ENCODE data around the gene NOTCH4.
"Not testable (repeated sequence)": the region's sequence is repeated elsewhere in the genome, so short reads cannot be mapped to it uniquely, and the experiment has no call there.

The NOTCH4 gene

DNA sequence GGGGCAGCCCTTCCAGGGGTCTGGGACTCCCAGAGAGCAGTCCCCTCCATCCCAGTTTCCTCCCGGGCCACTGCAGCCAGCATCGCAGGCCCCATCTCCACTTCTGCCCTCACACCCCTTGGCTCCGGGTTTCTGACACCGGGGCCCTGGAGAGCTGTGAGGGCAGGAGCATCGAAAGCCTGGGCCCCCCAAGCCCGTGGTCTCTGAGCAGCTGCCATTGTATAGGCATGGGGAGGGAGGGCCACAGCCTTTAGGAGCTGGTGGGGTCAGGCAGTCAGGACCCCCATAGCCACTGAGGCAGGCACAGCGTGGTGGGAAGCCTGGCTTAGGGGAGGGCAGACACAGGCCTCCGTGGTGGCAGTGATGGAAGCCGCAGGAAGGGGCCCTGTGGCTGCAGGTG lies 21.7 kb downstream of the NOTCH4 start:
- no peaks in the 10 kb centered on the region for H3K36me3 ChIP-seq (ENCODE audit: insufficient read depth, low read length)
- H3K9me3 ChIP-seq (ENCODE audit: insufficient read depth, low read depth, low read length) = no peaks in the 10 kb centered on the region
- no peaks in the 10 kb centered on the region for H3K27me3 ChIP-seq (ENCODE audit: insufficient read depth, low read length)
- 89% methylated on average over 9 of the region's 9 CpGs for WGBS
- no peak overlapping the region for H3K4me3 ChIP-seq (ENCODE audit: low read length)
- H3K4me1 ChIP-seq (ENCODE audit: insufficient read depth, low read length) = peaks cover 5% of the 10 kb centered on the region; the same call in 1 of the 2 replicates
- H3K9ac ChIP-seq (ENCODE audit: low read depth, low read length) = no peak overlapping the region
- H3K27ac ChIP-seq (ENCODE audit: low read depth, low read length) = no peak overlapping the region

DNA sequence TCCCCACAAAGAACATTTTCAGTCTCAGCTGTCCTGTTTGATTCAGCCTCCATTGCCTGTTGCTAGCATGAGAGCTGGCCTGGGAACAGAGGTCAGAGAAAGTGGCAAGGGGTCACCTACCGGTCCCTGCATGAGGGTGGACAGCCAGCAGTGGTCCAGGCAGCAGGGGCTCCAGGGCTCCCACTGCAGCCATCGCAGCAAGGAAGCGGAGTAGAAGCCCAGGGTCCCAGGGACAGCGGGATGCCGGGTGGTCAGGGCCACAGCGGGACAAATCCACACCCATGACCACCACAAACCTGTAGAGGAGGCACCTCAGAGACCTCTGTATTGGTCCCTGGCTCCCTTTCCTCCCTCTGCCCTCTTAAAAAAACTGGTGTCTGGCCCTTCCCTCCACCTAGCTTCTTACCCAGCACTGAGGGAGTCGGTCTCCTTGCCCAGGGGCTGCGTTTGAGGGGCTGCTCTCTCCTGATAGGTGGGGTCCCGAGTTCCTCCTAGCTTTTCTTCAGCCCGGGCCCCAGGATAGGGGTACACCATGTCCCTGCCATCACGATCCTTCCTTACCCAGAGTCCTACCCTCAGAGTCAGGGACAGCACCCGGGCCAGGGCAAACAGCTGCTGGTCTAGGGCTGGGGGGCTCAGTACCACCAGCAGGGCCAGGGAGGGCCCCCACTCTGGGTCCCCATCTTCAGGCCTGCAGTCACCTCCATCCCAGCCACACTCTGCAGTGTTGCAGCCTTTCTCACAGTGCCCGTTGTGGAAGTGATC lies 23.0 kb downstream of the NOTCH4 start:
- WGBS = 94% methylated on average over 12 of the region's 13 CpGs
- Histone ChIP-seq H3K9ac (ENCODE audit: low read depth, low read length) (no peak overlapping the region), H3K9me3 (ENCODE audit: insufficient read depth, low read depth, low read length) (no peaks in the 10 kb centered on the region), H3K27ac (ENCODE audit: low read depth, low read length) (no peak overlapping the region), H3K4me1 (ENCODE audit: insufficient read depth, low read length) (peaks cover 12% of the 10 kb centered on the region), H3K27me3 (ENCODE audit: insufficient read depth, low read length) (no peaks in the 10 kb centered on the region), H3K4me3 (ENCODE audit: low read length) (no peak overlapping the region), H3K36me3 (ENCODE audit: insufficient read depth, low read length) (no peaks in the 10 kb centered on the region)

DNA sequence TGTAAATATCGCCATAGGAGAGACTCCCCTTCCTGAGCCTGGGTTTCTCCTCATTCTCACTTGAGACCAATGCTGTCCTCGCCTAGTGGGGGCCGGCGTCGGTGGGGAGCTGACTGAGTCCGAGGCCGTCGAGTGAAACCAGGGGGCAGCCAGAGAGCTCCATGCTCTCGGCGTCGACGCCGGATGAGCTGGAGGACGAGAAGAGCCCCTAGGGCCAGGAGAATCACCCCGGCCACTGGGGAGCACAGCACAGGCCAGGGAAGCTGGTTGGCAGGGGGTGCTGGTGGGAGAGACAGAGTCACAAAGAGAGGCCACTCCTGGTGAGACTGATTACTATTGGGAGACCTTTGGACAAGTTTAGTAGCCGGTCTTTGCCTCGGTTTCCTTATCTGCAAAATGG lies 25.0 kb downstream of the NOTCH4 start:
- Histone ChIP-seq H3K27ac (ENCODE audit: low read depth, low read length) (no peak overlapping the region), H3K36me3 (ENCODE audit: insufficient read depth, low read length) (no peaks in the 10 kb centered on the region), H3K9ac (ENCODE audit: low read depth, low read length) (no peak overlapping the region), H3K4me3 (ENCODE audit: low read length) (no peak overlapping the region), H3K9me3 (ENCODE audit: insufficient read depth, low read depth, low read length) (no peaks in the 10 kb centered on the region), H3K4me1 (ENCODE audit: insufficient read depth, low read length) (peaks cover 24% of the 10 kb centered on the region), H3K27me3 (ENCODE audit: insufficient read depth, low read length) (no peaks in the 10 kb centered on the region)
- WGBS = 92% methylated on average over 17 of the region's 17 CpGs

DNA sequence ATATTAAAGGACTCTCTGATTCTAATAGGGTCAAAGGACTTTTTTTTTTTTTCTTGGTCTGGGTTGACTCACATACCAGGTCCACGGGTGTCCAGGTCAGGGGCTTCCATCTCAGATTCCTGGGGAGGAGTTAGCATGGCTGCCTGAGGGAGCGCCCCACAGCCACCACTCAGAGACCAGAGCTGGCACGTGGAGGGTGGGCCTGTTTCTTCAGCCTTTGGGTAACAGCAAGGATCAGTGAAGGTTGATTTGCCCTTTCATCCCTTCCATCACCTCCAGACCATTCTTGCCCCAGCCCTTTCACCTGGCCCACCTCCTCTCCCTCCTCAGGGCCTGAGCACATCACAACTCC lies 25.5 kb downstream of the NOTCH4 start:
- Histone ChIP-seq H3K9me3 (ENCODE audit: insufficient read depth, low read depth, low read length) (no peaks in the 10 kb centered on the region), H3K4me3 (ENCODE audit: low read length) (no peak overlapping the region), H3K27me3 (ENCODE audit: insufficient read depth, low read length) (no peaks in the 10 kb centered on the region), H3K27ac (ENCODE audit: low read depth, low read length) (no peak overlapping the region), H3K4me1 (ENCODE audit: insufficient read depth, low read length) (peaks cover 24% of the 10 kb centered on the region), H3K9ac (ENCODE audit: low read depth, low read length) (no peak overlapping the region), H3K36me3 (ENCODE audit: insufficient read depth, low read length) (no peaks in the 10 kb centered on the region)
- WGBS = 84% methylated on average over 3 of the region's 3 CpGs

DNA sequence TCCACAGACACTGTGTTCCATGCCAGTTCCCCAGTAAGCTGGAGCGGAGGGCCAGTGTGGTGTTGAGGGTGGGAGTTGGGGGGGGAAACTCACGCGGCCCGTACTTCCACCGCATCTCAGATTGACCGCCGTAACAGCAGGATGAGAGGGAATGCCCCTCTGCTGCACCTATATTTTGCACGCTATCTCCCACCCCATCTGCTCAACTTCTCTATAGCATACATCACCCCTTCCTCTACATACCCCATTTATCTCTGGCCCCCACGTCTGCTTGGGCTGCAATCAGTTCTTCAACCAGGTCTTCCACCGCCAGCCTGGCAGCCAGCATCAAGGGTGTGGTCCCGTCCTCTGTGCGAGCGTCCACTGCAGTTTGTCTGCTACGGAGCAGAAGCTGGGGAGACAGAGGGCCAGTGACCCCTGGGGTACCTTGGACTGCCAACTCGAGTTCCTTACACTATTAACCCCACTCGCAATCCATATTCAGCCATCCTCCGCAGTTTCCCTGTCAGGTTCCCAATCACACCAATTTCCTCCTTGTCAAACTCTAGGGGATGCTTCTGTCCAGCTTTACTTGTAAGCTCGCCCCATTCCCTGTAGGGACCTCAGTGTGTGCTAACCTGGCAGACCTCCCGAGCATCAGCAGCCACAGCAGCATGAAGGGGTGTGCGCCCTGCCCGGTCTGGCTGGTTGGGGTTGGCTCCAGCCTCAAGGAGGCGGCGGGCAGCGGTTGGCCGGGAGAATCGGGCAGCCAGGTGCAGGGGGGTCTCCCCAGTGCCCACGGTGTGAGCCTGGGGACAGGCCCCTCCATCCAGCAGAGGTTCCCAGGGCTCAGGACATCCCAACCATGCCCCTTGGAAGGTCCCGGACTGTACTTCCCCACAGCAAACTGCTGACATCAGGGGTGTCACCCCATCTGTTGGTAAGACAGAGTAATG lies 26.9 kb downstream of the NOTCH4 start:
- WGBS = 77% methylated on average over 28 of the region's 28 CpGs
- H3K27ac ChIP-seq (ENCODE audit: low read depth, low read length) = peak overlapping the region; percentile 99
- H3K4me1 ChIP-seq (ENCODE audit: insufficient read depth, low read length) = peaks cover 33% of the 10 kb centered on the region
- H3K4me3 ChIP-seq (ENCODE audit: low read length) = peak overlapping the region; percentile 86
- H3K36me3 ChIP-seq (ENCODE audit: insufficient read depth, low read length) = no peaks in the 10 kb centered on the region
- no peaks in the 10 kb centered on the region for H3K27me3 ChIP-seq (ENCODE audit: insufficient read depth, low read length)
- peak overlapping the region; percentile 96 for H3K9ac ChIP-seq (ENCODE audit: low read depth, low read length)
- H3K9me3 ChIP-seq (ENCODE audit: insufficient read depth, low read depth, low read length) = no peaks in the 10 kb centered on the region

DNA sequence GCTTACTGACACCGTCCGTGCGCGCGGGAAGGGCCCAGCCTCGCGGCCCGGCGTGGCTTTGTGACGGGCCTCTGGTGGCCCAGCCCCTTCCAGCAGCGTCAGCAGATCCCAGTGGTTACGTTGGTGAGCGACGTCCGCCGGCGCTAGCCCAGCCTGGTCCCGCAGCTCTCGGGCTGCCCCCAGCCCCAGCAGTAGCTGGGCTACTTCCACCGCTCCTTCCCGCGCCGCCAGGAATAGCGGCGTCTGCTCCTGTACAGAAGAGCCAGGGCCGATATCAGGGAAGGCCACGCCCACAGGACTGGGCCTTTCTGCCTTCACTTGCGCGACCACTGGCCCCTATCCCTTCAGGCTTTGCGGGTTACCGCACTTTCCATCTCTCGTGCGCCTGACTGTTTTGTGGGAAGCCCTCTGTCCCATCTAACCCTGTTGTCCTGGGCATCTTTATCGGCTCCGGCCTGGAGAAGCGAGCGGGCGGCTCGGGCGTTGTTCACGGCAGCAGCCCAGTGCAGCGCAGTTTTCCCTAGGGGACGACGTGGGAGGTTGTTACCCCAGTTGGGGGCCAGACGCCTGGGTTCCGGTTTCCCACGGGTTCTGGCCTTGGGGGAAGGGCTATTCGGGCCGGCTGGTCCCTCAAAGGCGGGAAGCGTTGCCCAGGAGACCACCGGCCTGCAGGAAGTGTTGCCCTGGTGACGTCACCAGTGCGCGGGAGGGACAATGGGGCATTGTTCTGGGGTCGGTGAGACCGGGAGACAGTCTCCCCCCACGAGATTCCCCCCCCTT lies 27.8 kb downstream of the NOTCH4 start:
- Histone ChIP-seq H3K4me3 (ENCODE audit: low read length) (peak overlapping the region; percentile 86), H3K36me3 (ENCODE audit: insufficient read depth, low read length) (no peaks in the 10 kb centered on the region), H3K9me3 (ENCODE audit: insufficient read depth, low read depth, low read length) (no peaks in the 10 kb centered on the region), H3K27ac (ENCODE audit: low read depth, low read length) (peak overlapping the region; percentile 99), H3K9ac (ENCODE audit: low read depth, low read length) (peak overlapping the region; percentile 96), H3K4me1 (ENCODE audit: insufficient read depth, low read length) (peaks cover 36% of the 10 kb centered on the region), H3K27me3 (ENCODE audit: insufficient read depth, low read length) (no peaks in the 10 kb centered on the region)
- under 1% methylated on average over 52 of the region's 58 CpGs for WGBS

DNA sequence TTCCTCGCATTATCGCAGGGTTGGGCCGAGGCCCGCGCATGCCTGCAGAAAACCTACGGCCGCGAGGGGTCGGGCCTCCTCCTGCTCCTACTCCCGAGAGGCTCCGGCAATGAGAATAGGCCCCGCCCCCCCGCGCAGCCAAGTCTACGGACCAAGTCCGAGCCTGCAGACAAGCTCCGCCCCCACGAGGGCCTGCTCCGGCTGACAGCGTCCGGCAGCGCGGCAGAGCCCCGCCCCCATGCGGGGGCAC lies 28.3 kb downstream of the NOTCH4 start:
- Histone ChIP-seq H3K9ac (ENCODE audit: low read depth, low read length) (no peak overlapping the region; the same call in 1 of the 2 replicates), H3K4me1 (ENCODE audit: insufficient read depth, low read length) (peaks cover 42% of the 10 kb centered on the region), H3K27ac (ENCODE audit: low read depth, low read length) (peak overlapping the region; percentile 99; the same call in 1 of the 2 replicates), H3K27me3 (ENCODE audit: insufficient read depth, low read length) (no peaks in the 10 kb centered on the region), H3K4me3 (ENCODE audit: low read length) (peak overlapping the region; percentile 86), H3K36me3 (ENCODE audit: insufficient read depth, low read length) (no peaks in the 10 kb centered on the region), H3K9me3 (ENCODE audit: insufficient read depth, low read depth, low read length) (no peaks in the 10 kb centered on the region)
- under 1% methylated on average over 25 of the region's 25 CpGs for WGBS

DNA sequence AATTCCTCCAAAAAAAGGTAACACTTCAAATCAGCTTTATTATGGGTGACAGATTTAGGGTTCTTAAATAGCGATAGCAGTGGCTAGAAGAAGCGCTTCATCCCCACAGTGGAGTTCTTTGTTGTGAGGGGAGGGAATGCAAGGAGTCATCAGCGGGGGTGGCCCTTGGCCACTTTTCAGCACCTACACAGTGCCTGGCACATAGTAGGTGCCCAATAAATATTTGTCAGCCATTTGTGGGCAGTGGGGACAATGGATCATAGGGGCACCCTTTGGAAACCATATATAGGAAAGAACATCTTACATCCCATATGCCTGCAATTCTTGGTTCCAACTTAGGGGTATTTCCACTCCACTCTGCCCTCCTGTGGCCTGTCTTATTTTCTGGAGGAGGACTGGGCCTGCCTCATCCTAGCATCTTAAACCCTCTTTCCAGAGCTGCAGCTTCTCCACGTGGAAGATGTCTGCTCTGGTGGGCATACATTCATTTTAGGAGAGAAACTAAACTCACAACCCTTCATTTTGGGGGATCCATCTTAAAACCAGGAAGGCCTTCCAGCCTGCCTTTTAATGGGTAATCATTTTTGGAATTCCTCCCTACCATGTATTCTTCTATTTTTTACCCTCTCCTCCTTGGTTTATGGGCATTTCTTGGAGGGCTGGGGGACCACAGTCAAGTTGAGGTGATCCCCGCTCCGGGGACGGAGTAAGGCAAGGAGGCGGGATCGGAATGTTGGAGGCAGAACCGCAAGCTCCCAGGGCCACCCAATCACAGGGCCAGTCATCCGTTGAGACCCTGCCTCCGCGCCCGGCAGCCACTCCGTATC lies 28.8 kb downstream of the NOTCH4 start:
- peak overlapping the region; percentile 94 for H3K27ac ChIP-seq (ENCODE audit: low read depth, low read length)

DNA sequence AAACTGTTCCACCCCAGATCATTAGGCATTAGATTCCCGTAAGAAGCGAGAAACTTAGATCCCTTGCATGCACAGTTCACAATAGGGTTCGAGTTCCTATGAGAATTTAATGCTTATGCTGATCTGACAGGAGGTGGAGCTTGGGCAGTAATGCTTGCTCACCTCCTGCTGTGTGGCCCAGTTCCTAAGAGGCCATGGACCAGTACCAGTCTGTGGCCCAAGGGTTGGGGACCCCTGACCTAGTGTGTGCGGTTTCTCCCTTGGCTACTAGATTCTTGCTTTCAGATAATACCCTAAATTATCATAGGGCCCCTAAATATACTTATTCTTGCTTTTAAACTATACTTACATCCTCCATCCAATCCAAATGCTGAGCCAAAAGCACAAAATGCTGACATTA lies 29.5 kb downstream of the NOTCH4 start:
- Histone ChIP-seq H3K9ac (ENCODE audit: low read depth, low read length) (no peak overlapping the region), H3K9me3 (ENCODE audit: insufficient read depth, low read depth, low read length) (no peaks in the 10 kb centered on the region), H3K27me3 (ENCODE audit: insufficient read depth, low read length) (no peaks in the 10 kb centered on the region), H3K4me3 (ENCODE audit: low read length) (0 out of 2 replicates have a peak overlapping the region, but pooled peaks have one; percentile 61), H3K27ac (ENCODE audit: low read depth, low read length) (peak overlapping the region; percentile 94), H3K36me3 (ENCODE audit: insufficient read depth, low read length) (no peaks in the 10 kb centered on the region), H3K4me1 (ENCODE audit: insufficient read depth, low read length) (peaks cover 45% of the 10 kb centered on the region)
- WGBS = 93% methylated on average over 4 of the region's 4 CpGs

More for the DNA sequence above, 28.8 kb downstream of the NOTCH4 start:
- 17% methylated on average over 15 of the region's 15 CpGs for WGBS
- no peaks in the 10 kb centered on the region for H3K9me3 ChIP-seq (ENCODE audit: insufficient read depth, low read depth, low read length)
- peak overlapping the region; percentile 78 for H3K9ac ChIP-seq (ENCODE audit: low read depth, low read length)
- peak overlapping the region; percentile 61 for H3K4me3 ChIP-seq (ENCODE audit: low read length)
- H3K27me3 ChIP-seq (ENCODE audit: insufficient read depth, low read length) = no peaks in the 10 kb centered on the region
- H3K4me1 ChIP-seq (ENCODE audit: insufficient read depth, low read length) = peaks cover 45% of the 10 kb centered on the region
- no peaks in the 10 kb centered on the region for H3K36me3 ChIP-seq (ENCODE audit: insufficient read depth, low read length)

DNA sequence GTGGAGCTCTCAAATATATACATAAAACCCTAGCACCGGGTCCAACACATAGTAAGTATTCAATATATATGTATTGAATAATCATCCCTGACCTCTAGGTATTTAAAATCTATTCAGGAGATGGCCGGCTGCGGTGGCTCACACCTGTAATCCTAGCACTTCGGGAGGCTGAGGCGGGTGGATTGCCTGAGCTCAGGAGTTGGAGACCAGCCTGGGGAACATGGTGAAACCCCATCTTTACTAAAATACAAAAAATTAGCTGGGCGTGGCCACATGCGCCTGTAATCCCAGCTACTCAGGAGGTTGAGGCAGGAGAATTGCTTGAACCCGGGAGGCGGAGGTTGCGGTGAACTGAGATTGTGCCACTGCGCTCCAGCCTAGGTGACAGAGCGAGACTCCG lies 30.8 kb downstream of the NOTCH4 start:
- not testable (repeated sequence) for H3K9me3 ChIP-seq (ENCODE audit: insufficient read depth, low read depth, low read length); H3K9ac ChIP-seq (ENCODE audit: low read depth, low read length); H3K36me3 ChIP-seq (ENCODE audit: insufficient read depth, low read length); H3K27me3 ChIP-seq (ENCODE audit: insufficient read depth, low read length)
- H3K4me3 ChIP-seq (ENCODE audit: low read length) = 0 out of 2 replicates have a peak overlapping the region, but pooled peaks have one; percentile 28
- WGBS = 88% methylated on average over 9 of the region's 13 CpGs
- H3K27ac ChIP-seq (ENCODE audit: low read depth, low read length) = peak overlapping the region; percentile 62; the same call in 1 of the 2 replicates
- H3K4me1 ChIP-seq (ENCODE audit: insufficient read depth, low read length) = peaks cover 45% of the 10 kb centered on the region
